NCI-H2227 (cell line): ENCODE results near the gene FAM171A2.
"Not testable (repeated sequence)": the region's sequence is repeated elsewhere in the genome, so short reads cannot be mapped to it uniquely, and the experiment has no call there.

Source experiments
- DNase-seq: peaks from one replicate; lab custom pipeline; 2025; ENCODE audit not compliant: unreplicated experiment; lab: John Stamatoyannopoulos, UW

FAM171A2 gene

DNA sequence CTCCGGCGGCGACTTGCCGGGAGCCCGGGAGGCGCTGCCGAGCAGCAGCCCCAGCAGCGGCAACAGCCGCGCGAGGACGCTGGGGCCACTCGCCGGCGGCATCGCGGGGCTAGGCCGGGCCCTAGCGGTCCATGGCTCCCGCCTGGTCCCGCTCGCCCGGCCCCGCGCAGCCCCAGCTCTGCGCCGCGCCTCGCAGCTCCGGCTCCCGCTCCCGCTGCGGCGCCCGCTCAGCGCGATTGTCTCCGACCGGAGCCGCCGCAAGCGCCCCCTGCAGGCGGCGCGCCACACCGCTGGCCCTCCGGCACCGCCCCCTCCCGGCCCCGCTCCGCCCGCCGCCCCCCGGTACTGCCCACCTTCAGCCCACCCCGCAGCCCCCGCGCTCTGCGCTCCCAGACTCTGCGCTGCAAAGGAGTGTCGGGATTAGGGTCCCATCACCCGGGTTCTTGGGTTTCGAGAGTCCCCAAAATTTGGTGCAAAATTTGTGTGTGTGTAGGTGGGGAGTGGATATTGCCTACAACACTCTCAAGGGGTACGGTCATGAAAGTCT lies at the start of gene FAM171A2:
Gene FAM171A2, minus strand, starts transcription at position 241 of the 547 bp plus-strand sequence. Its CDS starts 139 bp downstream, at position 102.
- peak; percentile 84 for DNase-seq

- no peak for DNase-seq
These were observed 45.8 kb upstream of the FAM171A2 start for GRCh38 chr17:44409309-44410028.

GRCh38 chr17:44408786-44409185 lies 45.1 kb upstream of the FAM171A2 start:
- no peak for DNase-seq

GRCh38 chr17:44402564-44403172 lies 39.0 kb upstream of the FAM171A2 start:
- DNase-seq = no peak

DNA sequence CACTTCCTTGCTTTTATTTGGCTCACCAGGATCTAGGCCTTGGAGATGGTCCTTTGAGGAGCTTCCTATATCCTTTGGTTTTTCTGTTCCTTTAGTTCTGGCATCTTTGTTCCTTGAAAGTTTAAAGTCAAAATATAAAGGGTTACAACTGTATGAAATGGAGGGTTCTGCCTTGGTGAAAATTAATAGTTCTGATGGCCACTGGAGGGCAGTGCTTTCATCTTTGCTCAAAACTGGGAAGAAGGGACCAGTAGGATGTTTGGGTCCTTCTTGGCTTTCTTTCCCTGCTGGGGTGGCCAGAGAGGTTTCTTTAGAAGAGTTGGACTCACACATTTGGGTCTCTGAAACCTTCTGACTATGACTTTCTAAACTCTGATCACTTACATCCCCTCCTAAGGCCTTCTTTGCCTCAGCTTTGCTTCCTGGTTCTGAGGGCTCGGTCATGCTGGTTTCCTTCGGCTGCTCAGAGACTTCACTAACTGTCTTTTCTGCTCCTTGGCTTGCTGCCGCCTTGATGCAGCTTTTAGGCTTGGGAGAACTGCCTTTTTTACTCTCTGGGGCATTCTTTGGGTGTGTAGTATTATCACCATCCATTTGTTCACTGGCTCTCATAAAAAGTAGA lies 36.7 kb upstream of the FAM171A2 start:
- DNase-seq = no peak

DNA sequence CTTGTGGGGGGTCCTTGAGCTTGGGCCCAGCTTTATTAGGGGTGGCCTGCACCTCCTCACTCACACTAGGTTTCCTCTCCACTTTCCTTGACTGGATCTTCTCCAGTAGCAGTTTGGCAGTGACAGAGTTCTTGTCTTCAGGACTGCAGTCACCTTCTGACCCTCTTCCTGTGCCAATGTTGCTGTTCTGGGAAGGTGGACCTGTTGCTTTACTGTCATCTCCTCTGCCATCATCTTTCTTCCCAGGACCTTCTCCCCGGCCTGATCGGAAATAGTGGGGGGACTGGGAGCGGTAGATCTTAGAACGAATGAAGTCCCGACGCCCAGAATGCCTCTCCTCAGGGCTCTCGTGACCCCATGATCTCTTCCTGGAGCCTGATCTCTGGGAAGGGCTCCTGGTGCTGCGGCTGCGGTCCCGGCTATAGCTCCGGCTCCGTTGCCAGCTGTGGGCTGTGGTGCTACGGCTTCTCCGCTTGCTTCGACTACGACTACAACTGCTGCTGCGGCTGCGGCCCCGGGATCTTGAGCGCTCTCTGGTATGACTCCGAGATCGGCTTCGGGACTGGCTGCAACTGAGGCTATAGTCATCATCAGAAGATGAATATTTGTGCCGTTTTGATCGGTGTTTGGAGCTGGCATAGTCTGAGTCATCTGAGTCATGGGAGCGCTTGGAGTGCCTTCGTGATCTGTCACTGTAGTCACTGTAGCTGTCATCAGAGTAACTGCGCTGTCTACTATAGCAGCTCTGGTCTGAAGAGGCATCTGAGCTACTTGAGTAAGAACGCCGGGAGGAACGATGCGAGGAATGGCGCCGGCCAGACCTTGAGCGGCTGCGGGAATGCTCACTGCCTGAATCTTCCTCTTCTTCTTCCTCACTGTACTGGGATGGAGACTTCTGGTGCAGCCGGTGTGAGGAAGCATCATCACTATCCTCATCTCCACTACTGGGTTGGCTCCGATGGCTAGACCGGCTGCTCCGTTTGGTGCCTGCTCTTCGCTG lies 35.3 kb upstream of the FAM171A2 start:
- DNase-seq = no peak

GRCh38 chr17:44397479-44398440 lies 34.1 kb upstream of the FAM171A2 start:
- DNase-seq = no peak

GRCh38 chr17:44396946-44397345 lies 33.3 kb upstream of the FAM171A2 start:
- no peak for DNase-seq

- no peak for DNase-seq
These were observed 31.2 kb upstream of the FAM171A2 start for GRCh38 chr17:44394833-44395232.

GRCh38 chr17:44394112-44394511 lies 30.5 kb upstream of the FAM171A2 start:
- not testable (repeated sequence) for DNase-seq

DNA sequence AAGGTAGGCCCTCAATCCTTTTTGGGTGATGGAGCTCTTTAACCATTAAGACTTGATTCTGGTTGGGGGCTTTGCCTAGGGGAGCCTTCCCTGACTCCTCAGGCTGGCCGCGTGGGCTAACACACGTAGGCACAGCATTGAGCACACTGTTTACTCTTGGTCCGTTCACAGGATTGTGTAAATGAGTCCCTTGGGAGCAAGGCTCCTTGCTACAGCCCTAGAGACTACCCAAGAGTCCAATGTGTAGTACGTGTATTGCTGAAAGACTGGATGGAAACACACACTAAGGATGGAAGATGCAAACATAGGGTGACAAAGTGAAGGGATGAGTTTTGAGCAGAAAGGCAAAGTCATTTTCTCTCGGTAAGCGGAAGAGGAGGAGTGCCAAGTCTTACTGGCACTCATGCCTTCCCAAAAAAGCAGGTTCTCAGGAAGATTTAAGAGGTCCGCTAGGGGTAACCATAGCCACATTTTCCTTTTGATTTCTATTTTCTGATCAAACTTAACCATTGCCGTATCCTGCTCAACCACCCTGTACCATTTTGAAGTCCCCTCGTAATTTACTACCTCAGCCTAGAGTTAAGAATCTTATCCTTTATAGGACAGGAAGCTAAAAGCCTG lies 26.7 kb upstream of the FAM171A2 start:
- no peak for DNase-seq

GRCh38 chr17:44389723-44390202 lies 26.1 kb upstream of the FAM171A2 start:
- no peak for DNase-seq

DNA sequence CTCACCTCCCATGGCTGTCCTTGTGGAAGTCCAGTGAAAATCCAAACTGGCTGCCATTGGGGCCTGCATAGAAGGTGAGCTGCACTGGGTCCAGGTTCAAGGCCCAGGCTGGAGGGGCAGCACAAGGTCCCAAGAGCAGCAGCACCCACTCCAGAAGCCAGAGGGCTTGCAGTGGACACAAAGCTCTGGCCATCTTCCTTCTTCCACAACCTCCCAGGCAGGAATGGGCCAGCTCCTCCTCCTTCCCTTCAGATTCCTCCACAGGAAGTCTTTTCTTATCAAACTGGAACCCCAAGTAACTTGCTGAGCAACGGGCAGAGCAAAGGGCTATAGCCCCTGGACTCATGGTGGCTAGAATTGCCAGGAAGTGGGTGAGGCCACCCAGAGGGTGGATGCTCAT lies 25.6 kb upstream of the FAM171A2 start, which contains the start of gene ITGA2B:
Gene ITGA2B, minus strand, starts transcription at position 369 of the 400 bp plus-strand sequence. Its CDS starts 176 bp downstream, at position 193.
- DNase-seq = no peak

DNA sequence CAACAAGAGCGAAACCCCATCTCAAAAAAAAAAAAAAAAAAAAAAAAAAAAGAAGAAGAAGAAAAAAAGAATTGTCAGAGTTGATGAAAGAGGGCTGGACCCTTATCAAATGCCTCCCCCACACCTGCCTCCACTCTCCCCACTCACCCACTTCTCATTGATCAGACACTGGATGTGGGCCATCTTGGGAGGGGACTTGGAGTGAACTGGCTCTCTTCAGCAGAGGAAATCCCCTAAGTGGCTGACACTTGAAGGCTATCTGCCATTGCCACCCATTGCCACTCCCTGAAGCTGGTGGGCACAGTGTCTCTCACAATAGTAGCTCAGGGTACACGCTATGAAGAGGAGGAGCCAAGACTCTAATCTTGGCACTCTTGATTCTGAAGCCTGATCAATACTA lies 24.2 kb upstream of the FAM171A2 start:
- DNase-seq = no peak

GRCh38 chr17:44386182-44386525 lies 22.5 kb upstream of the FAM171A2 start:
- peak; percentile 24 for DNase-seq

GRCh38 chr17:44385287-44386181 lies 21.9 kb upstream of the FAM171A2 start:
- peak; percentile 88 for DNase-seq

- no peak for DNase-seq
These were observed 21.2 kb upstream of the FAM171A2 start for GRCh38 chr17:44384823-44385286.
